ENCODE measurements around the gene SHISA7.

Gene SHISA7
- total RNA-seq, result 0 reads per million in 2 donors

DNA sequence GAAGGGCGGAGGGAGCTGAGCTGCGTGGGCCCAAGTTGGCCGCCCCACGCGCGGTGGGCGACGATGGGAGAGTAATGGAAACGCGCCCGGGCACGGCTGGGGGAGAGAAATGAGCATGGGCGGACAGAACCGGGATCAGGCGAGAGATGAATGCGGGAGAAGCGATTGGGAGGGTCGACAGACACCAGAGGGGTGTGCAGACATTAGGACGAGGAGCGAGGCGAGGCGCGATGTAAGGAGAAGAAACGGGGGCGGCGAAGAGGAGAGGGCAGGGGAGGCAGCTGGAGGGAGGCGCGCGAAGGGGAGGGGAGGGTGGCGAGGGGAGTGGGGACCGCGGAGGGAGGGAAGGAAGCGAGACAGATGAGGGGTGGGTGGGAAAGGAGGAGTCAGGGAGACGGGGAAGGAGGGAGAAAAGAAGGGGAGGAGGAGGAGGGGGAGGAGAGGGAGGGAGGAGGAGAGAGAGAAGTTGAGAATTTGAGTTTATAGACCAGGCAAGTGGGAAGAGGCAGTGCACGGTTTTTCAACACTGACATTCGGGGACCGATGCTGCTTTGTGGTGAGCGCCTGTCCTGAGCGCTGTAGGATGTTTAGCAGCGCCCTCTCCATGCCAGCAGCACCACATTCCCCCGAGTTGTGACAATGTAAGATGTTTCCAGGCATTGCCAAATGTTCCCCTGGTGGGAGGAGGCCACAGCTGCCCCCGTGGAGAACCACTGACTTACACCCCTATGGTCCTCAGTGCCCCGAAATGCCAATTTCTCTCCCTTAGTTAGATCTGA, at the start of gene SHISA7:
Gene SHISA7 (minus strand): TSS at position 256 of the 779 bp plus-strand sequence. CDS start 437 bp downstream, outside the sequence.
- no peak for DNase-seq

DNA sequence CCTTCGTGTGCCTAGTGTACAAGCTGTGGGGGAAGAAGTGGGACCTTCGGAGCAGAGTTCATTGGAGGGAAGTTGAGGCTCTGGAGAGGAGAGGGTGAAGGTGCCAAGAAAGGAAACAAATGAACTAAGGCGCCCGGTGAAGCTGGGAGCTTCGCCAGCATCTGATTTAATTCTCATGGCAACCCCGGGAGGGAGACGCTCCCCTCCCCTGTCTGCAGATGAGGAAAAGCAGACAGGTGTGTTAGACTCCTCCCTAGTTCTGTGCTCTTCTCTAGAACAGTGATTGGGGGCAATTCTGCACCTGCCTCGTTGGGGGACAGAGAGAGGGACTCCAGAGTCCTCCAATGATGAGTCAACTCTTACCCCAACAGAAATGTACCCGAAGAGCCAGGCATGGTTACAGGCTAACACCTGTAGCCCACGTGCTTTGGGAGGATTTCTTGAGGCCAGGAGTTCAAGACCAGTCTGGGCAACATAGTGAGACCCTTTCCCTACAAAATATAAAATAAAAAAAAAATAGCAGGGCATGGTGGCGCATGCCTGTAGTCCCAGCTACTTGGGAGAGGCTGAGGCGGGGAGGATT, 49.4 kb upstream of the SHISA7 start:
- no peak for DNase-seq

- no peak for DNase-seq
Observed at GRCh38 chr19:55491546-55492360, 48.7 kb upstream of the SHISA7 start.

DNA sequence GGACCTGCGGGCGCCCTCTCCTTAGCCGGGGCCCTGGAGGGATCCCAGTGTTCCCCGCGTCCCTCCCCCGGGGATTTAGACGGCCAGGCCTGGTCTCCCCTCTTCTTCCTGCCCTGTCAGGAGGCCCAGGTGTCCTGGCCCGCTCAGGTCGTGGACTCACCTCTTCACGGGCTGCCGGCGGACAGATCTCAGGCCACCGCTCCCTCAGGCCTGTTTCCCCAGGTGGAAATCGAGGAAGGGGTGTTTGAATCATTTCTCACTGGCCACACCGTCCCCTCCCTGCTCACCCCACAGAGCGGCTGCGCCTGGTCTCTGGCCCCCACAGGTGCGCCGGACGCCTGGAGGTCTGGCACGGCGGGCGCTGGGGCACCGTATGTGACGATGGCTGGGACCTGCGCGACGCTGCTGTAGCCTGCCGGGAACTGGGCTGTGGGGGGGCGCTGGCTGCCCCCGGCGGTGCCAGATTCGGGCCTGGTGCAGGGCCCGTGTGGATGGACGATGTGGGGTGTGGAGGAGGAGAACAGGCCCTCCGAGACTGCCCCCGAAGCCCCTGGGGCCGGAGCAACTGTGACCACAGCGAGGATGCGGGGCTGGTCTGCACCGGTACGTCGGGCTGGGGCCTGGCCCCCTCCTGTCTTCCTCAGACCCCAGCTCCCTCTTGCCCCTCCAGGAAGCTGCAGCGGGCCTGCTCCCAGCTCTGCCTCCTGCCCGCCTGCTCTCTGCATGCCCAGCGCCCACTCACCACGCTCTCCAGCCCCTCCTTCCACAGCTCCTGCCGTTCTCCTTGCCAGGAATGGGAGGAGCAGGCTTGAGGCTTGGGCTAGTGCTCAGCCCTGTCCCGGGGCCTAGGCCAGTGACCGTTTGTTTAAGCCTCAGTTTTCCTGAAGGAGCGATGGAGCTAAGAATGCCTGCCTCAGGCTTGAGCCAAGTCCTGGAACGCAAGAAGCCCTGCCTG, 47.7 kb upstream of the SHISA7 start:
- DNase-seq, result no peak

- DNase-seq, result no peak
Observed at GRCh38 chr19:55489711-55490477, 46.8 kb upstream of the SHISA7 start.

DNA sequence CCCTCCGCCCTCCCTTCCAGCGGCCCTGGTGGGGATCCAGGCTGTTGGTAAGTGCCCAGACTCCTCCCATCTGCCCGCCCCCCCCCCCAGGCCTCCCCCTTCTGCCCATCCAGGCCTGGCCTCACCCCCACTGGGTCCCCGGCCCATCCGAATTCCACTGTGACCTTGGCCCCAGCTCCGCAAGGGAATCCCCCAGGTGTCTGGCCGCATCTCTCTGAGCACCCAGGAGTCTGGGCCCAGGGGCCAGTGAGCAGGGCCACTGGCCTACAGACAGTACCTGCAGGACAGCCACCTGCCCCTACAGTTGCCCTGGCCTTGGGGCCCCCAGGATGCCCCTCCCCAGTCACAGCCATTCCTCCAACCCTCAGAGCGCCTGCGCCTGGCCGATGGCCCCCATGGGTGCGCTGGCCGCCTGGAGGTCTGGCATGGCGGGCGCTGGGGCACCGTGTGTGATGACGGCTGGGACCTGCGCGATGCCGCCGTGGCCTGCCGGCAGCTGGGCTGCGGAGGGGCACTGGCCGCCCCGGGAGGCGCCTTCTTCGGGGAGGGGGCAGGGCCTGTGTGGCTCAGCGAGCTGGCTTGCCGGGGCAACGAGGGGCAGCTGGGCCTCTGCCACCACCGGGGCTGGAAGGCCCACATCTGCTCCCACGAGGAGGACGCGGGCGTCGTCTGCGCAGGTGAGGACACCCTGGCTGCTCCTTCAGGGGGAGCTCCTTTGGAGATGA, 46.0 kb upstream of the SHISA7 start:
- no peak for DNase-seq

GRCh38 chr19:55487924-55488687, 45.0 kb upstream of the SHISA7 start, which contains the start of gene SSC5D:
Gene SSC5D (plus strand): TSS chr19:55488436. CDS start chr19:55488590, 154 bp downstream.
- no peak for DNase-seq

GRCh38 chr19:55486971-55487923, 44.1 kb upstream of the SHISA7 start:
- no peak for DNase-seq

DNA sequence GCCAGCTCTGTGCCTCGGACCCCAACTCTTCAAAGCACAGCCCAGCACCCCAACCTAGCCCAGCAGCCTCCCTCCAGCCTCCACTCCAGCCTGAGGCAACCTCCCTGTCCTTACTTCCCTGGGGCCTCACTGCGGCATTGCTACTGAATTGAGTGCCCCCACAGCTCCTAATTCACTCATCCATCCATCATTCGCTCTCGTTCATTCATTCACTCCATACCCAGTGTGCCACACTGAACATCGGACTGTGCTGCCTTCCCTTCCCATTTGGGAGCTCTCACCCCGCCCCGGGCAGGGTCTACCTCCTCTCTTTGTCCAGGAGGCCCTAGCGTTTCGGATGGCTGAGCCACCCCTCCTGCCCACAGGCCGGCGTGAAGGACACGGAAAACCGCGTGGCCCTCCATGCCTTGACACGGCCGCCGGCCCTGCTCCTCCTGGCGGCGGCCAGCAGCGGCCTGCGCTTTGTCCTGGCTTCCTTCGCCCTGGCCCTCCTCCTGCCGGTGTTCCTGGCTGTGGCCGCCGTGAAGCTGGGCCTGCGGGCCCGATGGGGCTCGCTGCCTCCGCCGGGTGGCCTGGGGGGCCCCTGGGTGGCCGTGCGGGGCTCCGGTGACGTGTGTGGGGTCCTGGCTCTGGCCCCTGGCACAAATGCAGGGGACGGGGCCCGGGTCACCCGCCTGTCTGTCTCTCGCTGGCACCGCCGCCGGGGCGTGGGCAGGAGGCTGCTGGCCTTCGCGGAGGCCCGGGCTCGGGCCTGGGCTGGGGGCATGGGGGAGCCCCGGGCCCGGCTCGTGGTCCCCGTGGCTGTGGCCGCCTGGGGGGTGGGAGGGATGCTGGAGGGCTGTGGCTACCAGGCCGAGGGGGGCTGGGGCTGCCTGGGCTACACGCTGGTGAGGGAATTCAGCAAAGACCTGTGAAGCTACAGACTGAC, 43.2 kb upstream of the SHISA7 start:
- DNase-seq, result no peak

- no peak for DNase-seq
Observed at GRCh38 chr19:55485439-55486011, 42.4 kb upstream of the SHISA7 start.

GRCh38 chr19:55484593-55485438, 41.7 kb upstream of the SHISA7 start, which contains the start of gene NAT14:
Gene NAT14 (plus strand): TSS chr19:55485188. CDS start chr19:55485709, 521 bp downstream.
- DNase-seq, result peak; percentile 59

GRCh38 chr19:55483706-55484592, 40.8 kb upstream of the SHISA7 start:
- no peak for DNase-seq

- DNase-seq, result no peak
Observed at GRCh38 chr19:55482967-55483705, 40.0 kb upstream of the SHISA7 start.
